Activated CD4-positive, alpha-beta T cell treated with anti-CD3 and anti-CD28 coated beads for 4 hours (primary cell): Measurements from ENCODE around the gene MTCH1.
A peak's percentile ranks its signal among the peaks of the same experiment; 100 is the strongest.

ENCODE experiments used
- DNase-seq, 2 donors: peaks; one replicate each; pipeline ENCODE4 v3.0.0-alpha.2; 2020

Gene MTCH1

GRCh38 chr6:36989264-36989663 lies 3.3 kb upstream of the MTCH1 start:
- no peak for DNase-seq

- DNase-seq, result peak in 1 of 2 donors; percentile 10
These were observed 680 bp upstream of the MTCH1 start for GRCh38 chr6:36986704-36987047.

- no peak for DNase-seq
These were observed 584 bp downstream of the MTCH1 start for GRCh38 chr6:36985417-36985807.

- DNase-seq, result peak; percentile 57 to 59
These were observed 1.2 kb downstream of the MTCH1 start for GRCh38 chr6:36984581-36985416.

- no peak for DNase-seq
These were observed 2.5 kb downstream of the MTCH1 start for GRCh38 chr6:36983538-36983937.

- DNase-seq, result no peak
These were observed 4.9 kb downstream of the MTCH1 start for GRCh38 chr6:36980876-36981619.

GRCh38 chr6:36980129-36980528 lies 5.9 kb downstream of the MTCH1 start:
- DNase-seq, result no peak

- peak in 1 of 2 donors; percentile 28 for DNase-seq
These were observed 6.7 kb downstream of the MTCH1 start for GRCh38 chr6:36979347-36979742.

GRCh38 chr6:36978421-36979346 lies 7.3 kb downstream of the MTCH1 start:
- DNase-seq, result no peak

GRCh38 chr6:36977470-36977941 lies 8.5 kb downstream of the MTCH1 start:
- DNase-seq, result no peak

- DNase-seq, result no peak
These were observed 9.1 kb downstream of the MTCH1 start for GRCh38 chr6:36976931-36977330.

- no peak for DNase-seq
These were observed 9.5 kb downstream of the MTCH1 start for GRCh38 chr6:36976509-36976908.

- DNase-seq, result no peak
These were observed 10.1 kb downstream of the MTCH1 start for GRCh38 chr6:36976007-36976264.

- DNase-seq, result no peak
These were observed 10.6 kb downstream of the MTCH1 start for GRCh38 chr6:36975231-36976006.

GRCh38 chr6:36973647-36974046 lies 12.3 kb downstream of the MTCH1 start:
- DNase-seq, result no peak

- DNase-seq, result no peak
These were observed 12.8 kb downstream of the MTCH1 start for GRCh38 chr6:36973190-36973589.

GRCh38 chr6:36971921-36972673 lies 13.9 kb downstream of the MTCH1 start:
- no peak for DNase-seq

GRCh38 chr6:36970892-36971842 lies 14.8 kb downstream of the MTCH1 start:
- no peak for DNase-seq

GRCh38 chr6:36969988-36970891 lies 15.8 kb downstream of the MTCH1 start:
- DNase-seq, result no peak
